GM13977 (cell line): ENCODE data around the gene ELAC1.

Experiments used
- DNase-seq: peaks from one replicate; pipeline ENCODE4 v3.0.0; 2012; ENCODE audit warnings: low spot score
- CTCF ChIP-seq: IDR thresholded peaks from 2 replicates; pipeline ENCODE4 v1.5.1; 2012; ENCODE audit warnings: mild to moderate bottlenecking, control low read depth; ENCODE audit not compliant: insufficient read depth; ENCODE audit errors: extremely low read depth, missing control alignments
- in situ Hi-C: fragments of 300-500 bp; cut with MboI; formaldehyde crosslinking; loops from one replicate; pipeline ENCODE4 v1.12.0; 2022; ENCODE audit warnings: low sequenced_read_pairs, low pct_unique_long_range_greater_than_20kb, mixed read lengths, inconsistent platforms; ENCODE audit not compliant: unreplicated experiment

Gene ELAC1

GRCh38 chr18:51006061-51006818 is 38.4 kb downstream of the ELAC1 start:
- in situ Hi-C loops, result no loop called here
- no peak for DNase-seq
- TF ChIP-seq CTCF, result no peak

- no peak for DNase-seq
- TF ChIP-seq CTCF, result no peak
- in situ Hi-C loops, result no loop called here
These were observed 39.3 kb downstream of the ELAC1 start for GRCh38 chr18:51006948-51007789.

GRCh38 chr18:51007790-51008139 is 39.9 kb downstream of the ELAC1 start:
- in situ Hi-C loops, result no loop called here
- no peak for DNase-seq
- no peak for TF ChIP-seq CTCF

GRCh38 chr18:51009072-51009471 is 41.2 kb downstream of the ELAC1 start:
- in situ Hi-C loops, result no loop called here
- TF ChIP-seq CTCF, result no peak
- DNase-seq, result no peak

GRCh38 chr18:51010218-51010617 is 42.4 kb downstream of the ELAC1 start:
- TF ChIP-seq CTCF, result no peak
- in situ Hi-C loops, result no loop called here
- DNase-seq, result no peak

- no peak for DNase-seq
- TF ChIP-seq CTCF, result no peak
- in situ Hi-C loops, result no loop called here
These were observed 43.9 kb downstream of the ELAC1 start for GRCh38 chr18:51011709-51012108.
